KOPT-K1 (cell line): Measurements from ENCODE around the gene GARS1.
A peak's percentile ranks its signal among the peaks of the same experiment; 100 is the strongest.

Source experiments
- H3K27ac ChIP-seq: fragments of 200-600 bp; sonication (generic); 2 replicates; pipeline ENCODE4 v1.5.1; 2016; ENCODE audit warnings: antibody characterized with exemption, mild to moderate bottlenecking, low read depth, low read length; ENCODE audit not compliant: poor library complexity, severe bottlenecking
- H3K36me3 ChIP-seq: fragments of 200-600 bp; sonication (generic); 2 replicates; pipeline ENCODE4 v1.5.1; 2017; ENCODE audit warnings: antibody characterized with exemption, mild to moderate bottlenecking, low read length, moderate library complexity; ENCODE audit not compliant: insufficient read depth
- H3K9me3 ChIP-seq: fragments of 200-600 bp; sonication (generic); 2 replicates; pipeline ENCODE4 v1.5.1; 2017; ENCODE audit warnings: antibody characterized with exemption, low read length, mild to moderate bottlenecking; ENCODE audit not compliant: insufficient read depth, poor library complexity, severe bottlenecking

Gene GARS1

GRCh38 chr7:30595436-30596013 lies 847 bp downstream of the GARS1 start:
- H3K27ac ChIP-seq, result peak overlapping the region; percentile 87
- H3K36me3 ChIP-seq, result peaks cover 37% of the 10 kb centered on the region
- no peaks in the 10 kb centered on the region for H3K9me3 ChIP-seq

- H3K9me3 ChIP-seq, result no peaks in the 10 kb centered on the region
- peaks cover 43% of the 10 kb centered on the region for H3K36me3 ChIP-seq
- H3K27ac ChIP-seq, result peak overlapping the region; percentile 87
Observed at GRCh38 chr7:30596014-30596641, 1.4 kb downstream of the GARS1 start.

GRCh38 chr7:30596721-30597120 lies 2.0 kb downstream of the GARS1 start:
- Histone ChIP-seq H3K27ac (peak overlapping the region; percentile 87), H3K36me3 (peaks cover 49% of the 10 kb centered on the region), H3K9me3 (no peaks in the 10 kb centered on the region)

- Histone ChIP-seq H3K9me3 (no peaks in the 10 kb centered on the region), H3K36me3 (peaks cover 65% of the 10 kb centered on the region), H3K27ac (no peak overlapping the region)
Observed at GRCh38 chr7:30598121-30598876, 3.6 kb downstream of the GARS1 start.

- Histone ChIP-seq H3K27ac (no peak overlapping the region), H3K9me3 (no peaks in the 10 kb centered on the region), H3K36me3 (peaks cover 100% of the 10 kb centered on the region)
Observed at GRCh38 chr7:30604901-30605300, 10.2 kb downstream of the GARS1 start.

- Histone ChIP-seq H3K27ac (no peak overlapping the region), H3K36me3 (peaks cover 100% of the 10 kb centered on the region), H3K9me3 (no peaks in the 10 kb centered on the region)
Observed at GRCh38 chr7:30605832-30606231, 11.2 kb downstream of the GARS1 start.

GRCh38 chr7:30612658-30613265 lies 18.1 kb downstream of the GARS1 start:
- H3K36me3 ChIP-seq, result peaks cover 100% of the 10 kb centered on the region
- no peak overlapping the region for H3K27ac ChIP-seq
- H3K9me3 ChIP-seq, result no peaks in the 10 kb centered on the region

- no peaks in the 10 kb centered on the region for H3K9me3 ChIP-seq
- H3K27ac ChIP-seq, result no peak overlapping the region
- peaks cover 100% of the 10 kb centered on the region for H3K36me3 ChIP-seq
Observed at GRCh38 chr7:30613366-30614325, 19.0 kb downstream of the GARS1 start.

GRCh38 chr7:30616318-30616717 lies 21.6 kb downstream of the GARS1 start:
- H3K36me3 ChIP-seq, result peaks cover 100% of the 10 kb centered on the region
- no peak overlapping the region for H3K27ac ChIP-seq

GRCh38 chr7:30617359-30617758 lies 22.7 kb downstream of the GARS1 start:
- H3K27ac ChIP-seq, result no peak overlapping the region
- peaks cover 100% of the 10 kb centered on the region for H3K36me3 ChIP-seq
- no peaks in the 10 kb centered on the region for H3K9me3 ChIP-seq

More at GRCh38 chr7:30616318-30616717, 21.6 kb downstream of the GARS1 start:
- no peaks in the 10 kb centered on the region for H3K9me3 ChIP-seq

- no peak overlapping the region for H3K27ac ChIP-seq
- H3K9me3 ChIP-seq, result no peaks in the 10 kb centered on the region
- H3K36me3 ChIP-seq, result peaks cover 100% of the 10 kb centered on the region
Observed at GRCh38 chr7:30618080-30618676, 23.5 kb downstream of the GARS1 start.

- Histone ChIP-seq H3K36me3 (peaks cover 100% of the 10 kb centered on the region), H3K27ac (no peak overlapping the region), H3K9me3 (no peaks in the 10 kb centered on the region)
Observed at GRCh38 chr7:30618961-30619360, 24.3 kb downstream of the GARS1 start.

- H3K27ac ChIP-seq, result no peak overlapping the region
- peaks cover 100% of the 10 kb centered on the region for H3K36me3 ChIP-seq
- no peaks in the 10 kb centered on the region for H3K9me3 ChIP-seq
Observed at GRCh38 chr7:30625283-30625682, 30.6 kb downstream of the GARS1 start.

- Histone ChIP-seq H3K36me3 (peaks cover 100% of the 10 kb centered on the region), H3K9me3 (no peaks in the 10 kb centered on the region), H3K27ac (no peak overlapping the region)
Observed at GRCh38 chr7:30627026-30627425, 32.3 kb downstream of the GARS1 start.
